HCT116 (cell line): ENCODE measurements around the gene MAGEC2. TPM values are rescaled to one million over a fixed set of nuclear protein-coding genes. Genes with fewer than 3 reads are reported as not detected.

Experiments used
- ATAC-seq: fragments of 200-7000 bp; cut with Tn5 transposase; 2 replicates; pipeline ENCODE4 v1.9.1; 2020; ENCODE audit warnings: mild to moderate bottlenecking, moderate library complexity
- BruUV-seq: library from RNA; stranded (reverse); fragments of 400-500 nt; replicated peaks from 2 replicates; lab custom pipeline; 2021; lab: Mats Ljungman, UMichigan
- CTCF ChIA-PET: fragments of 300-600 bp; sonication (Branson Sonifier 250); formaldehyde crosslinking; loops from one replicate; lab custom pipeline; 2021; ENCODE audit warnings: antibody characterized with exemption; lab: Charles Lee
- POLR2A ChIA-PET: fragments of 300-600, 350-600 bp; sonication (Branson Sonifier 250); formaldehyde crosslinking; loops from one replicate; lab custom pipeline; 2021; ENCODE audit warnings: antibody characterized with exemption; lab: Charles Lee
- RAD21 ChIA-PET, 2 experiments: fragments of 300-600 bp; sonication (Branson Sonifier 250); formaldehyde crosslinking; loops; one replicate each; lab custom pipeline; 2023; ENCODE audit warnings: low total read pairs in 2 of 2; ENCODE audit not compliant: uncharacterized antibody in 2 of 2, unreplicated experiment in 2 of 2, low non-redundant PET in 1 of 2; lab: Charles Lee
- DNase-seq: peaks from one replicate; pipeline ENCODE4 v3.0.0-alpha.2; 2010; ENCODE audit warnings: low read depth, low spot score
- H2AFZ ChIP-seq: fragments of 200-600 bp; shearing (Covaris generic), sonication (generic); 2 replicates; pipeline ENCODE4 v1.6.1; 2017; ENCODE audit warnings: low read depth, mixed run types, mixed read lengths, antibody characterized with exemption, low read length; ENCODE audit not compliant: poor library complexity, severe bottlenecking
- H3K27ac ChIP-seq: 2 replicates; pipeline ENCODE4 v1.5.1; 2012; ENCODE audit warnings: low read depth, low read length
- H3K27me3 ChIP-seq: fragments of 200-600 bp; sonication (generic); 2 replicates; pipeline ENCODE4 v1.6.1; 2016; ENCODE audit warnings: mixed run types, low read length, mixed read lengths; ENCODE audit not compliant: insufficient read depth
- H3K36me3 ChIP-seq, 2 experiments: fragments of 200-500 bp in 1 of 2; fragments of 200-600 bp in 1 of 2; sonication (Bioruptor generic) in 1 of 2; sonication (generic) in 1 of 2; 2 replicates each; pipeline versions ENCODE4 v1.5.1 to v1.6.1; 2014 to 2016; ENCODE audit warnings: low read length in 2 of 2, inconsistent platforms in 1 of 2, mixed read lengths in 1 of 2, mixed run types in 1 of 2; ENCODE audit not compliant: insufficient read depth in 2 of 2, control insufficient read depth in 1 of 2
- H3K4me1 ChIP-seq, 2 experiments: fragments of 200-600 bp in 1 of 2; sonication (generic) in 1 of 2; 2 replicates each; pipeline versions ENCODE4 v1.5.1 to v1.6.1; 2012 to 2017; ENCODE audit warnings: low read length in 2 of 2, inconsistent platforms in 1 of 2, mild to moderate bottlenecking in 1 of 2, mixed read lengths in 1 of 2, mixed run types in 1 of 2, moderate library complexity in 1 of 2; ENCODE audit not compliant: insufficient read depth in 2 of 2, control insufficient read depth in 1 of 2
- H3K4me2 ChIP-seq: fragments of 200-600 bp; sonication (generic); 2 replicates; pipeline ENCODE4 v1.6.1; 2017; ENCODE audit warnings: mixed run types, low read length, mixed read lengths
- H3K4me3 ChIP-seq, 2 experiments: fragments of 200-600 bp in 1 of 2; sonication (generic) in 1 of 2; replicated peaks in 1 of 2; 2 replicates each; pipeline ENCODE4 v1.5.1; 2011 to 2016; ENCODE audit warnings: low read length in 2 of 2, control low read depth in 1 of 2, low read depth in 1 of 2, mild to moderate bottlenecking in 1 of 2, mixed read lengths in 1 of 2, mixed run types in 1 of 2
- H3K79me2 ChIP-seq: fragments of 200-600 bp; sonication (generic); 2 replicates; pipeline ENCODE4 v1.6.1; 2017; ENCODE audit warnings: mild to moderate bottlenecking, mixed run types, low read length, moderate library complexity, mixed read lengths; ENCODE audit not compliant: insufficient read depth
- H3K9ac ChIP-seq: fragments of 200-600 bp; sonication (generic); 2 replicates; pipeline ENCODE4 v1.6.1; 2016; ENCODE audit warnings: low read length, mixed read lengths
- H3K9me2 ChIP-seq: fragments of 200-600 bp; sonication (generic), shearing (Covaris generic); 2 replicates; pipeline ENCODE4 v1.6.1; 2017; ENCODE audit warnings: mixed run types, mild to moderate bottlenecking, moderate library complexity; ENCODE audit not compliant: insufficient read depth
- H3K9me3 ChIP-seq, 2 experiments: fragments of 200-500 bp in 1 of 2; fragments of 200-600 bp in 1 of 2; sonication (Bioruptor generic) in 1 of 2; sonication (generic) in 1 of 2; 2 replicates each; pipeline ENCODE4 v1.6.1; 2014 to 2017; ENCODE audit warnings: low read length in 2 of 2, mixed read lengths in 2 of 2, inconsistent platforms in 1 of 2, low read depth in 1 of 2, mild to moderate bottlenecking in 1 of 2, mixed run types in 1 of 2, moderate library complexity in 1 of 2; ENCODE audit not compliant: control insufficient read depth in 1 of 2, insufficient read depth in 1 of 2
- H4K20me1 ChIP-seq: fragments of 200-600 bp; sonication (generic), shearing (Covaris generic); 2 replicates; pipeline ENCODE4 v1.6.1; 2017; ENCODE audit warnings: mixed run types, mild to moderate bottlenecking, moderate library complexity; ENCODE audit not compliant: insufficient read depth
- CBX3 ChIP-seq: IDR thresholded peaks from 2 replicates; pipeline ENCODE4 v1.6.1; 2012; ENCODE audit warnings: low read depth
- CEBPB ChIP-seq: IDR thresholded peaks from 2 replicates; pipeline ENCODE4 v1.6.1; 2012; ENCODE audit warnings: low read depth
- EGR1 ChIP-seq: IDR thresholded peaks from 2 replicates; pipeline ENCODE4 v1.6.1; 2012; ENCODE audit warnings: low read depth
- EZH2 ChIP-seq: fragments of 200-600 bp; sonication (generic); IDR thresholded peaks from 2 replicates; pipeline ENCODE4 v1.6.1; 2017; ENCODE audit warnings: antibody characterized with exemption, mixed run types
- EZH2phosphoT487 ChIP-seq: fragments of 200-600 bp; IDR thresholded peaks from 2 replicates; pipeline ENCODE4 v1.6.1; 2018; ENCODE audit warnings: antibody characterized with exemption, borderline replicate concordance
- FOSL1 ChIP-seq: IDR thresholded peaks from 2 replicates; pipeline ENCODE4 v1.6.1; 2012; ENCODE audit warnings: low read depth
- JUND ChIP-seq: IDR thresholded peaks from 2 replicates; pipeline ENCODE4 v1.6.1; 2012
- POLR2A ChIP-seq: IDR thresholded peaks from 2 replicates; pipeline ENCODE4 v1.7.0; 2011; ENCODE audit warnings: borderline replicate concordance; ENCODE audit not compliant: insufficient read depth, insufficient read length; ENCODE audit errors: extremely low read depth
- POLR2AphosphoS5 ChIP-seq: IDR thresholded peaks from 2 replicates; pipeline ENCODE4 v1.6.1; 2011; ENCODE audit warnings: mild to moderate bottlenecking, low read depth, low read length, moderate library complexity
- SP1 ChIP-seq: IDR thresholded peaks from 2 replicates; pipeline ENCODE4 v1.6.1; 2012; ENCODE audit warnings: low read depth
- SRF ChIP-seq: IDR thresholded peaks from 2 replicates; pipeline ENCODE4 v1.6.1; 2012; ENCODE audit warnings: low read depth
- TCF7L2 ChIP-seq: IDR thresholded peaks from 2 replicates; pipeline ENCODE4 v1.7.0; 2011; ENCODE audit warnings: borderline replicate concordance, inconsistent platforms; ENCODE audit not compliant: insufficient read depth, insufficient read length; ENCODE audit errors: extremely low read depth
- YY1 ChIP-seq: IDR thresholded peaks from 2 replicates; pipeline ENCODE4 v1.6.1; 2011; ENCODE audit warnings: low read length, low read depth, moderate library complexity, mild to moderate bottlenecking; ENCODE audit not compliant: insufficient replicate concordance; ENCODE audit errors: extremely low read depth
- ZFX ChIP-seq: fragments of 450-650 bp; IDR thresholded peaks from 2 replicates; pipeline ENCODE4 v1.6.1; 2017
- ZNF274 ChIP-seq: fragments of 200-500 bp; sonication (Bioruptor generic); IDR thresholded peaks from 2 replicates; pipeline ENCODE4 v1.6.1; 2014; ENCODE audit warnings: mild to moderate bottlenecking, low read depth, low read length, inconsistent platforms
- intact Hi-C: fragments of 100-400 bp; cut with micrococcal nuclease; formaldehyde crosslinking; loops from 2 replicates; pipeline ENCODE4 v1.10.0; 2022
- total RNA-seq: library from RNA; stranded (reverse); gene quantifications from one replicate; pipeline ENCODE4 v1.2.1, GENCODE V29; 2021; ENCODE audit not compliant: unreplicated experiment
- TF ChIP-seq, protein P1 (sequence below), 3 experiments: fragments of 200-600 bp in 1 of 3; sonication (generic) in 1 of 3; IDR thresholded peaks in 2 of 3; conservative IDR thresholded peaks in 1 of 3; 2 replicates each; pipeline ENCODE4 v1.5.1; 2012 to 2017; ENCODE audit warnings: low read depth in 2 of 3, low read length in 2 of 3, antibody characterized with exemption in 1 of 3, borderline replicate concordance in 1 of 3, control low read depth in 1 of 3, mild to moderate bottlenecking in 1 of 3, mixed read lengths in 1 of 3, mixed run types in 1 of 3, moderate library complexity in 1 of 3; ENCODE audit not compliant: insufficient read depth in 1 of 3
- TF ChIP-seq, protein P2 (sequence below): IDR thresholded peaks from 2 replicates; pipeline ENCODE4 v1.6.1; 2012
- TF ChIP-seq, protein P3 (sequence below): IDR thresholded peaks from 2 replicates; pipeline ENCODE4 v1.6.1; 2012
- TF ChIP-seq, protein P4 (sequence below): IDR thresholded peaks from 2 replicates; pipeline ENCODE4 v1.6.1; 2012; ENCODE audit warnings: low read depth
- TF ChIP-seq, protein P5 (sequence below): IDR thresholded peaks from 2 replicates; pipeline ENCODE4 v1.6.1; 2011; ENCODE audit warnings: mild to moderate bottlenecking, low read length, moderate library complexity; ENCODE audit not compliant: insufficient replicate concordance; ENCODE audit errors: extremely low read depth

Gene MAGEC2
- total RNA-seq, 1 experiment from 2014 or later: not detected

DNA sequence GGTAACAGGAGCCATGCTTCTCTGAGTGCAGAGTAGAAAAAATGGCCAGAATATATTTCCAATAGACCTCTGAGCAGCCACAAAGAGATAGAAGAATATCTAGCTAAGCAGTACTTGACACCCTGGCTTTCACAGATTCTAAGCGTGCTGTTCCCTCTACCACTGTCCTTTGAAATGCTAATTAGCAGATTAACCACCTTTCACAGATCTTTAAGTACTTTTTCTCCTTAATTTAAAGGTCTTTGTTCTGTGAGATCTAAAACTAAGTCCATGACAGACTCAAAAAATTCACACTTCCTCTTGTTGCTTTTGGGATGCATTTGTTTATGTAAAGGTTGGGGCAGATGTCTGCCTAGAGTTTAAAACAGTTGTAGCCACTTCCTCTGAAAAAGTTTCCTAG is 28.3 kb upstream of the MAGEC2 start:
- H3K27ac ChIP-seq: no peak overlapping the region
- no peaks in the 10 kb centered on the region for H3K9me2 ChIP-seq
- no peaks in the 10 kb centered on the region for H3K9me3 ChIP-seq
- H3K9ac ChIP-seq: no peak overlapping the region
- ATAC-seq (no peak), DNase-seq (no peak)
- no peak overlapping the region for H3K4me2 ChIP-seq
- BruUV-seq: no TSS peak
- no peak overlapping the region for H3K4me3 ChIP-seq
- ChIA-PET RAD21 (no interaction called here), CTCF (no interaction called here), POLR2A (no interaction called here)
- H3K36me3 ChIP-seq: no peaks in the 10 kb centered on the region
- H3K4me1 ChIP-seq: no peaks in the 10 kb centered on the region
- H3K27me3 ChIP-seq: no peaks in the 10 kb centered on the region
- TF ChIP-seq JUND (no peak), CBX3 (no peak), CEBPB (no peak), FOSL1 (no peak), EGR1 (no peak), POLR2A (no peak), SRF (no peak), EZH2 (no peak), TCF7L2 (no peak), YY1 (no peak), SP1 (no peak), ZNF274 (no peak), ZFX (no peak), EZH2phosphoT487 (no peak), POLR2AphosphoS5 (no peak)
- TF ChIP-seq, protein P1, sequence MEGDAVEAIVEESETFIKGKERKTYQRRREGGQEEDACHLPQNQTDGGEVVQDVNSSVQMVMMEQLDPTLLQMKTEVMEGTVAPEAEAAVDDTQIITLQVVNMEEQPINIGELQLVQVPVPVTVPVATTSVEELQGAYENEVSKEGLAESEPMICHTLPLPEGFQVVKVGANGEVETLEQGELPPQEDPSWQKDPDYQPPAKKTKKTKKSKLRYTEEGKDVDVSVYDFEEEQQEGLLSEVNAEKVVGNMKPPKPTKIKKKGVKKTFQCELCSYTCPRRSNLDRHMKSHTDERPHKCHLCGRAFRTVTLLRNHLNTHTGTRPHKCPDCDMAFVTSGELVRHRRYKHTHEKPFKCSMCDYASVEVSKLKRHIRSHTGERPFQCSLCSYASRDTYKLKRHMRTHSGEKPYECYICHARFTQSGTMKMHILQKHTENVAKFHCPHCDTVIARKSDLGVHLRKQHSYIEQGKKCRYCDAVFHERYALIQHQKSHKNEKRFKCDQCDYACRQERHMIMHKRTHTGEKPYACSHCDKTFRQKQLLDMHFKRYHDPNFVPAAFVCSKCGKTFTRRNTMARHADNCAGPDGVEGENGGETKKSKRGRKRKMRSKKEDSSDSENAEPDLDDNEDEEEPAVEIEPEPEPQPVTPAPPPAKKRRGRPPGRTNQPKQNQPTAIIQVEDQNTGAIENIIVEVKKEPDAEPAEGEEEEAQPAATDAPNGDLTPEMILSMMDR (IDR thresholded peaks at IDR 0.05 in 2 of 3, conservative IDR thresholded peaks at IDR 0.05 in 1 of 3; ENCODE audit: borderline replicate concordance in 1 of 3, insufficient read depth in 1 of 3, low read depth in 2 of 3, low read length in 2 of 3): no peak
- TF ChIP-seq, protein P2, sequence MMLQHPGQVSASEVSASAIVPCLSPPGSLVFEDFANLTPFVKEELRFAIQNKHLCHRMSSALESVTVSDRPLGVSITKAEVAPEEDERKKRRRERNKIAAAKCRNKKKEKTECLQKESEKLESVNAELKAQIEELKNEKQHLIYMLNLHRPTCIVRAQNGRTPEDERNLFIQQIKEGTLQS: no peak
- TF ChIP-seq, protein P3, sequence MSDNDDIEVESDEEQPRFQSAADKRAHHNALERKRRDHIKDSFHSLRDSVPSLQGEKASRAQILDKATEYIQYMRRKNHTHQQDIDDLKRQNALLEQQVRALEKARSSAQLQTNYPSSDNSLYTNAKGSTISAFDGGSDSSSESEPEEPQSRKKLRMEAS: no peak
- TF ChIP-seq, protein P4, sequence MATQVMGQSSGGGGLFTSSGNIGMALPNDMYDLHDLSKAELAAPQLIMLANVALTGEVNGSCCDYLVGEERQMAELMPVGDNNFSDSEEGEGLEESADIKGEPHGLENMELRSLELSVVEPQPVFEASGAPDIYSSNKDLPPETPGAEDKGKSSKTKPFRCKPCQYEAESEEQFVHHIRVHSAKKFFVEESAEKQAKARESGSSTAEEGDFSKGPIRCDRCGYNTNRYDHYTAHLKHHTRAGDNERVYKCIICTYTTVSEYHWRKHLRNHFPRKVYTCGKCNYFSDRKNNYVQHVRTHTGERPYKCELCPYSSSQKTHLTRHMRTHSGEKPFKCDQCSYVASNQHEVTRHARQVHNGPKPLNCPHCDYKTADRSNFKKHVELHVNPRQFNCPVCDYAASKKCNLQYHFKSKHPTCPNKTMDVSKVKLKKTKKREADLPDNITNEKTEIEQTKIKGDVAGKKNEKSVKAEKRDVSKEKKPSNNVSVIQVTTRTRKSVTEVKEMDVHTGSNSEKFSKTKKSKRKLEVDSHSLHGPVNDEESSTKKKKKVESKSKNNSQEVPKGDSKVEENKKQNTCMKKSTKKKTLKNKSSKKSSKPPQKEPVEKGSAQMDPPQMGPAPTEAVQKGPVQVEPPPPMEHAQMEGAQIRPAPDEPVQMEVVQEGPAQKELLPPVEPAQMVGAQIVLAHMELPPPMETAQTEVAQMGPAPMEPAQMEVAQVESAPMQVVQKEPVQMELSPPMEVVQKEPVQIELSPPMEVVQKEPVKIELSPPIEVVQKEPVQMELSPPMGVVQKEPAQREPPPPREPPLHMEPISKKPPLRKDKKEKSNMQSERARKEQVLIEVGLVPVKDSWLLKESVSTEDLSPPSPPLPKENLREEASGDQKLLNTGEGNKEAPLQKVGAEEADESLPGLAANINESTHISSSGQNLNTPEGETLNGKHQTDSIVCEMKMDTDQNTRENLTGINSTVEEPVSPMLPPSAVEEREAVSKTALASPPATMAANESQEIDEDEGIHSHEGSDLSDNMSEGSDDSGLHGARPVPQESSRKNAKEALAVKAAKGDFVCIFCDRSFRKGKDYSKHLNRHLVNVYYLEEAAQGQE: no peak
- TF ChIP-seq, protein P5, sequence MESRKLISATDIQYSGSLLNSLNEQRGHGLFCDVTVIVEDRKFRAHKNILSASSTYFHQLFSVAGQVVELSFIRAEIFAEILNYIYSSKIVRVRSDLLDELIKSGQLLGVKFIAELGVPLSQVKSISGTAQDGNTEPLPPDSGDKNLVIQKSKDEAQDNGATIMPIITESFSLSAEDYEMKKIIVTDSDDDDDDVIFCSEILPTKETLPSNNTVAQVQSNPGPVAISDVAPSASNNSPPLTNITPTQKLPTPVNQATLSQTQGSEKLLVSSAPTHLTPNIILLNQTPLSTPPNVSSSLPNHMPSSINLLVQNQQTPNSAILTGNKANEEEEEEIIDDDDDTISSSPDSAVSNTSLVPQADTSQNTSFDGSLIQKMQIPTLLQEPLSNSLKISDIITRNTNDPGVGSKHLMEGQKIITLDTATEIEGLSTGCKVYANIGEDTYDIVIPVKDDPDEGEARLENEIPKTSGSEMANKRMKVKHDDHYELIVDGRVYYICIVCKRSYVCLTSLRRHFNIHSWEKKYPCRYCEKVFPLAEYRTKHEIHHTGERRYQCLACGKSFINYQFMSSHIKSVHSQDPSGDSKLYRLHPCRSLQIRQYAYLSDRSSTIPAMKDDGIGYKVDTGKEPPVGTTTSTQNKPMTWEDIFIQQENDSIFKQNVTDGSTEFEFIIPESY: no peak
- no peaks in the 10 kb centered on the region for H4K20me1 ChIP-seq
- H3K79me2 ChIP-seq: no peaks in the 10 kb centered on the region
- no peak overlapping the region for H2AFZ ChIP-seq
- intact Hi-C loops: no loop called here
